ENCODE results near the gene PTPRM. TPM values are rescaled to one million over a fixed set of nuclear protein-coding genes. Genes with fewer than 3 reads are reported as not detected.

The PTPRM gene
- total RNA-seq, 1 experiment from 2014 or later = 6.2 TPM

DNA sequence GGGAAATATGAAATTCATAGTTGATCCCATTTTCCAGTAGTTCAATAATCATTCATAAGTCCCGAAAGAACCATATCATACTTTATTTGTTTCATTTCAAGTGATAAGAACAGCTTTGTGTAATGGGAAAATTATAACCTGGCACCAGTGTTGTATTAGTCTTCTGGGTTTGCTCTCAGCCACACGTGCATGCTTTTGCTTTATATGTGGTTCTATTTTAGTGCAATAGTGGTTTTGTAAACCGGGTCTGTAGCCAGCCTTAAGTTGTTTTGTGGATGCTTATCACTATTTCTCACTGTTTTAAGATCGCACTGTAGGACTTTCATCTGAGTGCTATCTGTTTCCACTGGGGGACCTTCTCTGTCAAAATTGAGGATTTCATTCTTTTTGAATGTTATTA is 203.8 kb downstream of the PTPRM start:
- no peak overlapping the region for H3K4ac ChIP-seq (ENCODE audit: low read depth, low read length)
- H2AK5ac ChIP-seq (ENCODE audit: insufficient read length, low read length) = no peak overlapping the region
- WGBS (ENCODE audit: extremely low coverage, insufficient read length, low lambda C conversion rate) = no CpG with 5 or more reads among the region's 4 CpGs
- no peak overlapping the region for H3K23ac ChIP-seq (ENCODE audit: insufficient read length, low read depth, low read length)
- no peak overlapping the region for H3K4me2 ChIP-seq (ENCODE audit: insufficient read depth, insufficient read length, low read length)
- no peaks in the 10 kb centered on the region for H3K9me3 ChIP-seq (ENCODE audit: control insufficient read depth, low read depth, low read length)
- no peaks in the 10 kb centered on the region for H3K79me1 ChIP-seq (ENCODE audit: insufficient read depth, low read depth, low read length, poor library complexity, severe bottlenecking)
- Mint-ChIP-seq H3K27me3 (ENCODE audit: low read depth) (no peaks in the 10 kb centered on the region), H3K9me3 (no peaks in the 10 kb centered on the region), H3K36me3 (ENCODE audit: insufficient read depth in 1 of 3, low read depth in 3 of 3) (no peaks in the 10 kb centered on the region), H3K27ac (no peak overlapping the region), H3K4me1 (peaks cover 4 to 7% of the 10 kb centered on the region in 2 experiments), H3K4me3 (no peak overlapping the region)
- no peak overlapping the region for H2BK20ac ChIP-seq (ENCODE audit: low read depth, low read length, poor library complexity, severe bottlenecking)
- no peaks in the 10 kb centered on the region for H3K27me3 ChIP-seq (ENCODE audit: insufficient read depth, low read length)
- no peak overlapping the region for H4K5ac ChIP-seq (ENCODE audit: insufficient read length, low read depth, low read length)
- H3K23me2 ChIP-seq (ENCODE audit: insufficient read length, low read depth, low read length, poor library complexity, severe bottlenecking) = no peaks in the 10 kb centered on the region
- no peak overlapping the region for H2BK15ac ChIP-seq (ENCODE audit: low read depth, low read length)
- H3K56ac ChIP-seq (ENCODE audit: insufficient read length, low read depth, low read length) = no peak overlapping the region
- H3K14ac ChIP-seq (ENCODE audit: insufficient read depth, low read length) = no peak overlapping the region
- no peak overlapping the region for H3K27ac ChIP-seq (ENCODE audit: insufficient read length, low read depth, low read length)
- no peak overlapping the region for H3T11ph ChIP-seq (ENCODE audit: low read length)
- H4K8ac ChIP-seq (replicated peaks; ENCODE audit: insufficient read length, low read depth, low read length) = no peak overlapping the region
- H4K91ac ChIP-seq (ENCODE audit: insufficient read length, low read depth, low read length) = no peak overlapping the region
- no peak overlapping the region for H2BK5ac ChIP-seq (ENCODE audit: insufficient read length, low read length)
- no peaks in the 10 kb centered on the region for H3K79me2 ChIP-seq (ENCODE audit: insufficient read depth, low read length)
- H3K4me1 ChIP-seq (ENCODE audit: insufficient read depth, low read length) = no peaks in the 10 kb centered on the region
- no peaks in the 10 kb centered on the region for H4K20me1 ChIP-seq (ENCODE audit: control insufficient read depth, insufficient read depth, insufficient read length)
- DNase-seq = no peak
- no peak overlapping the region for H3K18ac ChIP-seq (ENCODE audit: insufficient read length, low read depth, low read length)
- H3K9ac ChIP-seq (ENCODE audit: extremely low read depth, insufficient read length, low read length) = no peak overlapping the region
- H2BK12ac ChIP-seq (ENCODE audit: insufficient read length, low read depth, low read length) = no peak overlapping the region
- TF ChIP-seq CTCF (conservative IDR thresholded peaks at IDR 0.05) = no peak
- no peak overlapping the region for H2BK120ac ChIP-seq (ENCODE audit: low read depth, low read length, poor library complexity, severe bottlenecking)
- no peak overlapping the region for H2AFZ ChIP-seq (ENCODE audit: low read length)
